Trophoblast cell (in vitro differentiated cells and primary cell): ENCODE measurements around the gene COLEC11.
"Not testable (repeated sequence)": the region's sequence is repeated elsewhere in the genome, so short reads cannot be mapped to it uniquely, and the experiment has no call there.

Experiments used
- DNase-seq, 2 donors: peaks; one replicate each; pipeline ENCODE4 v3.0.0-alpha.2; 2016
- H2AFZ ChIP-seq: 2 replicates; pipeline ENCODE4 v1.6.1; 2013; ENCODE audit warnings: low read length, moderate library complexity, mild to moderate bottlenecking; ENCODE audit not compliant: insufficient read depth, poor library complexity
- H2AK5ac ChIP-seq: 2 replicates; pipeline ENCODE4 v1.6.1; 2013; ENCODE audit warnings: mild to moderate bottlenecking, low read length
- H2BK120ac ChIP-seq: 2 replicates; pipeline ENCODE4 v1.6.1; 2013; ENCODE audit warnings: low read length, mild to moderate bottlenecking, moderate library complexity; ENCODE audit not compliant: insufficient read depth, poor library complexity
- H2BK12ac ChIP-seq: 2 replicates; pipeline ENCODE4 v1.6.1; 2013; ENCODE audit warnings: mild to moderate bottlenecking, low read length, moderate library complexity
- H2BK5ac ChIP-seq: 2 replicates; pipeline ENCODE4 v1.6.1; 2013; ENCODE audit warnings: low read length, low read depth, moderate library complexity, mild to moderate bottlenecking; ENCODE audit not compliant: poor library complexity
- H3K14ac ChIP-seq: 2 replicates; pipeline ENCODE4 v1.6.1; 2013; ENCODE audit warnings: mild to moderate bottlenecking, low read length
- H3K18ac ChIP-seq: 2 replicates; pipeline ENCODE4 v1.6.1; 2013; ENCODE audit warnings: mild to moderate bottlenecking, low read length
- H3K23ac ChIP-seq: 2 replicates; pipeline ENCODE4 v1.6.1; 2013; ENCODE audit warnings: low read length
- H3K27ac ChIP-seq: 2 replicates; pipeline ENCODE4 v1.5.1; 2013; ENCODE audit warnings: low read depth, mild to moderate bottlenecking, inconsistent platforms, low read length, moderate library complexity
- H3K27me3 ChIP-seq: 2 replicates; pipeline ENCODE4 v1.6.1; 2013; ENCODE audit warnings: inconsistent platforms, mild to moderate bottlenecking, low read length, moderate library complexity; ENCODE audit not compliant: insufficient read depth
- H3K36me3 ChIP-seq, 2 experiments: 1 replicate in 1 of 2; 2 replicates in 1 of 2; pipeline ENCODE4 v1.6.1; 2013; ENCODE audit warnings: low read length in 2 of 2, mild to moderate bottlenecking in 2 of 2, moderate library complexity in 1 of 2; ENCODE audit not compliant: insufficient read depth in 2 of 2, control insufficient read depth in 1 of 2
- H3K4ac ChIP-seq: 2 replicates; pipeline ENCODE4 v1.6.1; 2013; ENCODE audit warnings: low read depth, mild to moderate bottlenecking, low read length, moderate library complexity
- H3K4me1 ChIP-seq, 2 experiments: 1 replicate in 1 of 2; 2 replicates in 1 of 2; pipeline ENCODE4 v1.6.1; 2013; ENCODE audit warnings: low read length in 2 of 2, mild to moderate bottlenecking in 2 of 2, moderate library complexity in 1 of 2; ENCODE audit not compliant: insufficient read depth in 2 of 2, control insufficient read depth in 1 of 2
- H3K4me2 ChIP-seq: 2 replicates; pipeline ENCODE4 v1.6.1; 2013; ENCODE audit warnings: inconsistent platforms, mild to moderate bottlenecking, low read length, moderate library complexity
- H3K4me3 ChIP-seq: 2 replicates; pipeline ENCODE4 v1.5.1; 2013; ENCODE audit warnings: mild to moderate bottlenecking, low read depth, low read length, inconsistent platforms
- H3K79me1 ChIP-seq: one replicate; pipeline ENCODE4 v1.6.1; 2013; ENCODE audit warnings: low read length
- H3K79me2 ChIP-seq: 2 replicates; pipeline ENCODE4 v1.6.1; 2013; ENCODE audit warnings: low read length, mild to moderate bottlenecking; ENCODE audit not compliant: control insufficient read depth, insufficient read depth, poor library complexity
- H3K9ac ChIP-seq: 2 replicates; pipeline ENCODE4 v1.6.1; 2013; ENCODE audit warnings: mild to moderate bottlenecking, low read length
- H3K9me3 ChIP-seq: 2 replicates; pipeline ENCODE4 v1.6.1; 2013; ENCODE audit warnings: low read depth, mild to moderate bottlenecking, control low read depth, inconsistent platforms, low read length; ENCODE audit not compliant: insufficient read depth
- H4K12ac ChIP-seq: 2 replicates; pipeline ENCODE4 v1.6.1; 2013; ENCODE audit warnings: low read depth, mild to moderate bottlenecking, low read length, moderate library complexity
- H4K8ac ChIP-seq: 2 replicates; pipeline ENCODE4 v1.6.1; 2013; ENCODE audit warnings: low read depth, mild to moderate bottlenecking, low read length, moderate library complexity
- H4K91ac ChIP-seq: one replicate; pipeline ENCODE4 v1.6.1; 2013; ENCODE audit warnings: low read depth, mild to moderate bottlenecking, low read length, moderate library complexity
- WGBS: extraction: QIAGEN DNeasy Blood & Tissue Kit; methylation state at CpG from one replicate; pipeline ENCODE4 v1.1.7; 2013; ENCODE audit warnings: missing lambda C conversion rate; ENCODE audit not compliant: insufficient read length, insufficient coverage; ENCODE audit errors: extremely low coverage; 5-methylcytosine and 5-hydroxymethylcytosine counted together

COLEC11 gene

GRCh38 chr2:3657881-3658280, 63.0 kb downstream of the COLEC11 start, which contains the start of gene ALLC:
ALLC (plus strand) TSS chr2:3658200; CDS start chr2:3671158, 12,958 bp downstream.
- H3K9ac ChIP-seq: no peak within 1 kb of the TSS
- no peak within 1 kb of the TSS for H4K8ac ChIP-seq
- H2BK5ac ChIP-seq: no peak within 1 kb of the TSS
- H2BK12ac ChIP-seq: no peak within 1 kb of the TSS
- H2AFZ ChIP-seq: no peak within 1 kb of the TSS
- H3K4me1 ChIP-seq: no peaks in the 10 kb centered on the region
- H3K4me3 ChIP-seq: no peak within 1 kb of the TSS
- H4K91ac ChIP-seq: no peak within 1 kb of the TSS
- H3K79me2 ChIP-seq: no peaks in the 10 kb centered on the region
- H3K23ac ChIP-seq: no peak within 1 kb of the TSS
- H3K79me1 ChIP-seq: no peaks in the 10 kb centered on the region
- H3K27me3 ChIP-seq: no peaks in the 10 kb centered on the region
- H3K4ac ChIP-seq: no peak within 1 kb of the TSS
- H3K27ac ChIP-seq: no peak within 1 kb of the TSS
- no peak within 1 kb of the TSS for H3K18ac ChIP-seq
- no CpG with 5 or more reads among the region's 7 CpGs for WGBS
- no peak within 1 kb of the TSS for H3K4me2 ChIP-seq
- H3K14ac ChIP-seq: no peak within 1 kb of the TSS
- no peak within 1 kb of the TSS for H2AK5ac ChIP-seq
- no peak for DNase-seq
- H3K9me3 ChIP-seq: peaks cover 3% of the 10 kb centered on the region
- H3K36me3 ChIP-seq: no peaks in the 10 kb centered on the region
- no peak within 1 kb of the TSS for H2BK120ac ChIP-seq
- H4K12ac ChIP-seq: no peak within 1 kb of the TSS

- H3K18ac ChIP-seq: no peak overlapping the region
- H3K9ac ChIP-seq: no peak overlapping the region
- no peak overlapping the region for H2BK12ac ChIP-seq
- no peak overlapping the region for H4K12ac ChIP-seq
- H2AFZ ChIP-seq: no peak overlapping the region
- H3K4me2 ChIP-seq: no peak overlapping the region
- H4K8ac ChIP-seq: no peak overlapping the region
- H3K27me3 ChIP-seq: no peaks in the 10 kb centered on the region
- peaks cover 2% of the 10 kb centered on the region for H3K9me3 ChIP-seq
- H3K4ac ChIP-seq: no peak overlapping the region
- no peak overlapping the region for H2BK5ac ChIP-seq
- H3K27ac ChIP-seq: no peak overlapping the region
- no peak overlapping the region for H2AK5ac ChIP-seq
- no peak overlapping the region for H3K23ac ChIP-seq
- H3K14ac ChIP-seq: no peak overlapping the region
- no peaks in the 10 kb centered on the region for H3K79me1 ChIP-seq
- DNase-seq: no peak
- no peaks in the 10 kb centered on the region for H3K4me1 ChIP-seq
- H3K36me3 ChIP-seq: no peaks in the 10 kb centered on the region
- WGBS: no CpG with 5 or more reads among the region's 26 CpGs
- H2BK120ac ChIP-seq: no peak overlapping the region
- H3K4me3 ChIP-seq: no peak overlapping the region
- no peaks in the 10 kb centered on the region for H3K79me2 ChIP-seq
- H4K91ac ChIP-seq: no peak overlapping the region
These were observed 64.8 kb downstream of the COLEC11 start for GRCh38 chr2:3659447-3660432.

- no CpG with 5 or more reads among the region's 7 CpGs for WGBS
- H4K91ac ChIP-seq, H3K14ac ChIP-seq, H3K27ac ChIP-seq, H3K9ac ChIP-seq, H3K36me3 ChIP-seq, H2BK120ac ChIP-seq, H3K4ac ChIP-seq, H3K4me2 ChIP-seq, H3K79me2 ChIP-seq, H3K18ac ChIP-seq, H2AK5ac ChIP-seq, H2BK5ac ChIP-seq, H3K27me3 ChIP-seq, DNase-seq, H3K9me3 ChIP-seq, H3K23ac ChIP-seq, H2AFZ ChIP-seq, H3K4me3 ChIP-seq, H3K4me1 ChIP-seq, H4K8ac ChIP-seq, H2BK12ac ChIP-seq, H3K79me1 ChIP-seq, H4K12ac ChIP-seq: not testable (repeated sequence)
These were observed 65.7 kb downstream of the COLEC11 start for GRCh38 chr2:3660640-3661039.

GRCh38 chr2:3661149-3661660, 66.3 kb downstream of the COLEC11 start:
- no CpG with 5 or more reads among the region's 3 CpGs for WGBS
- Histone ChIP-seq H4K8ac (no peak overlapping the region), H3K4me2 (no peak overlapping the region), H3K4ac (no peak overlapping the region), H3K27ac (no peak overlapping the region), H2BK5ac (no peak overlapping the region), H3K79me2 (no peaks in the 10 kb centered on the region), H2BK120ac (no peak overlapping the region), H3K4me3 (no peak overlapping the region), H3K23ac (no peak overlapping the region), H4K91ac (no peak overlapping the region), H3K9ac (no peak overlapping the region), H2AFZ (no peak overlapping the region), H2BK12ac (no peak overlapping the region), H3K14ac (no peak overlapping the region), H2AK5ac (no peak overlapping the region), H3K9me3 (peaks cover 2% of the 10 kb centered on the region), H3K27me3 (no peaks in the 10 kb centered on the region), H3K18ac (no peak overlapping the region), H3K4me1 (no peaks in the 10 kb centered on the region), H3K79me1 (no peaks in the 10 kb centered on the region), H4K12ac (no peak overlapping the region), H3K36me3 (no peaks in the 10 kb centered on the region)
- no peak for DNase-seq
